Keratinocyte (primary cell): Measurements from ENCODE around the gene SPECC1. TPM values are rescaled to one million over a fixed set of nuclear protein-coding genes. Genes with fewer than 3 reads are reported as not detected.

Source experiments
- DNase-seq: peaks from one replicate; pipeline ENCODE4 v3.0.0-alpha.2; 2011; ENCODE audit warnings: low read depth, missing footprints, low spot score
- FAIRE-seq: peaks from 2 replicates; lab custom pipeline; 2011; peaks lifted over from hg19 to GRCh38; lab: Jason Lieb, UNC
- H2AFZ ChIP-seq: 2 replicates; pipeline ENCODE4 v1.6.0; 2012; ENCODE audit warnings: low read length, control low read depth, inconsistent platforms; ENCODE audit not compliant: control insufficient read depth
- H3K27ac ChIP-seq: 2 replicates; pipeline ENCODE4 v1.5.1; 2011; ENCODE audit warnings: low read length; ENCODE audit not compliant: control insufficient read depth, insufficient read depth
- H3K27me3 ChIP-seq: 3 replicates; pipeline ENCODE4 v1.6.0; 2011; ENCODE audit warnings: low read length; ENCODE audit not compliant: control insufficient read depth, insufficient read depth; ENCODE audit errors: extremely low read depth
- H3K36me3 ChIP-seq, 2 experiments: 2 replicates in 1 of 2; 3 replicates in 1 of 2; pipeline ENCODE4 v1.5.1; 2011; ENCODE audit warnings: low read length in 2 of 2, mild to moderate bottlenecking in 1 of 2; ENCODE audit not compliant: control insufficient read depth in 2 of 2, insufficient read depth in 2 of 2; ENCODE audit errors: extremely low read depth in 1 of 2
- H3K4me1 ChIP-seq: 3 replicates; pipeline ENCODE4 v1.5.1; 2011; ENCODE audit warnings: low read length; ENCODE audit not compliant: control insufficient read depth, insufficient read depth; ENCODE audit errors: extremely low read depth
- H3K4me2 ChIP-seq: 3 replicates; pipeline ENCODE4 v1.6.0; 2011; ENCODE audit warnings: low read depth, low read length; ENCODE audit not compliant: control insufficient read depth, insufficient read depth; ENCODE audit errors: extremely low read depth
- H3K4me3 ChIP-seq, 3 experiments: fragments of 200-600 bp in 1 of 3; sonication (generic) in 1 of 3; 2 replicates in 2 of 3; 3 replicates in 1 of 3; pipeline ENCODE4 v1.5.1; 2011 to 2016; ENCODE audit warnings: low read length in 3 of 3, mild to moderate bottlenecking in 3 of 3, control low read depth in 2 of 3, inconsistent platforms in 1 of 3, low read depth in 1 of 3, mixed read lengths in 1 of 3, mixed run types in 1 of 3, moderate library complexity in 1 of 3; ENCODE audit not compliant: control insufficient read depth in 2 of 3, insufficient read depth in 2 of 3; ENCODE audit errors: extremely low read depth in 1 of 3
- H3K79me2 ChIP-seq: 2 replicates; pipeline ENCODE4 v1.6.0; 2012; ENCODE audit warnings: low read length; ENCODE audit not compliant: control insufficient read depth, insufficient read depth
- H3K9ac ChIP-seq: 3 replicates; pipeline ENCODE4 v1.6.0; 2011; ENCODE audit warnings: low read length; ENCODE audit not compliant: control insufficient read depth, insufficient read depth; ENCODE audit errors: extremely low read depth
- H3K9me1 ChIP-seq: 3 replicates; pipeline ENCODE4 v1.6.0; 2011; ENCODE audit warnings: low read length; ENCODE audit not compliant: control insufficient read depth, insufficient read depth; ENCODE audit errors: extremely low read depth
- H3K9me3 ChIP-seq: 2 replicates; pipeline ENCODE4 v1.5.1; 2012; ENCODE audit warnings: low read depth, low read length; ENCODE audit not compliant: control insufficient read depth
- H4K20me1 ChIP-seq: 3 replicates; pipeline ENCODE4 v1.6.0; 2011; ENCODE audit warnings: low read length; ENCODE audit not compliant: control insufficient read depth, insufficient read depth; ENCODE audit errors: extremely low read depth
- EZH2 ChIP-seq: IDR thresholded peaks from one replicate; pipeline ENCODE4 v1.6.1; 2012; ENCODE audit warnings: inconsistent platforms, mild to moderate bottlenecking, low read length, moderate library complexity
- dilution Hi-C: fragments of 300-500 bp; cut with MboI; formaldehyde crosslinking; loops from one replicate; pipeline ENCODE4 v1.7.0; 2020; ENCODE audit warnings: low sequenced_read_pairs; ENCODE audit not compliant: extremely low pct_ligation_motif_present
- polyA plus RNA-seq, 5 experiments: library from polyadenylated mRNA; depleted of rRNA in 3 of 5; stranded (reverse) in 3 of 5; stranded (forward) in 1 of 5; unstranded in 1 of 5; fragments of >200 nt; gene quantifications; 1 replicate in 1 of 5; 2 replicates in 3 of 5; 3 replicates in 1 of 5; pipeline versions ENCODE4 v1.2.1 to v1.2.3, GENCODE V29; 2011 to 2012; ENCODE audit warnings: missing spikeins in 2 of 5, low read depth in 1 of 5, low replicate concordance in 1 of 5
- TF ChIP-seq, protein P1 (sequence below), 3 experiments: IDR thresholded peaks in 1 of 3; conservative IDR thresholded peaks in 1 of 3; optimal IDR thresholded peaks in 1 of 3; 2 replicates in 2 of 3; 3 replicates in 1 of 3; pipeline versions ENCODE3 to v1.5.1; 2011; ENCODE audit warnings: low read length in 3 of 3, mild to moderate bottlenecking in 3 of 3, moderate library complexity in 2 of 3, control low read depth in 1 of 3, inconsistent platforms in 1 of 3; ENCODE audit not compliant: insufficient read depth in 2 of 3; ENCODE audit errors: extremely low read depth in 1 of 3

The SPECC1 gene
- polyA plus RNA-seq, 1 donor (not counting 4 experiments of a cell fraction or from before 2014, with no cell fraction given), result 20.9 TPM

- Histone ChIP-seq H3K9me3 (no peaks in the 10 kb centered on the region), H4K20me1 (no peaks in the 10 kb centered on the region), H3K9me1 (no peaks in the 10 kb centered on the region), H2AFZ (no peak overlapping the region), H3K4me2 (no peak overlapping the region), H3K9ac (no peak overlapping the region), H3K4me3 (no peak overlapping the region), H3K27ac (no peak overlapping the region), H3K79me2 (no peaks in the 10 kb centered on the region), H3K36me3 (peaks cover 4 to 5% of the 10 kb centered on the region in 2 experiments), H3K4me1 (peaks cover 6% of the 10 kb centered on the region), H3K27me3 (no peaks in the 10 kb centered on the region)
- FAIRE-seq (no peak), DNase-seq (no peak)
- no peak for TF ChIP-seq EZH2
- TF ChIP-seq, protein P1, sequence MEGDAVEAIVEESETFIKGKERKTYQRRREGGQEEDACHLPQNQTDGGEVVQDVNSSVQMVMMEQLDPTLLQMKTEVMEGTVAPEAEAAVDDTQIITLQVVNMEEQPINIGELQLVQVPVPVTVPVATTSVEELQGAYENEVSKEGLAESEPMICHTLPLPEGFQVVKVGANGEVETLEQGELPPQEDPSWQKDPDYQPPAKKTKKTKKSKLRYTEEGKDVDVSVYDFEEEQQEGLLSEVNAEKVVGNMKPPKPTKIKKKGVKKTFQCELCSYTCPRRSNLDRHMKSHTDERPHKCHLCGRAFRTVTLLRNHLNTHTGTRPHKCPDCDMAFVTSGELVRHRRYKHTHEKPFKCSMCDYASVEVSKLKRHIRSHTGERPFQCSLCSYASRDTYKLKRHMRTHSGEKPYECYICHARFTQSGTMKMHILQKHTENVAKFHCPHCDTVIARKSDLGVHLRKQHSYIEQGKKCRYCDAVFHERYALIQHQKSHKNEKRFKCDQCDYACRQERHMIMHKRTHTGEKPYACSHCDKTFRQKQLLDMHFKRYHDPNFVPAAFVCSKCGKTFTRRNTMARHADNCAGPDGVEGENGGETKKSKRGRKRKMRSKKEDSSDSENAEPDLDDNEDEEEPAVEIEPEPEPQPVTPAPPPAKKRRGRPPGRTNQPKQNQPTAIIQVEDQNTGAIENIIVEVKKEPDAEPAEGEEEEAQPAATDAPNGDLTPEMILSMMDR (optimal IDR thresholded peaks at IDR 0.05 in 1 of 3, IDR thresholded peaks at IDR 0.05 in 1 of 3, conservative IDR thresholded peaks at IDR 0.05 in 1 of 3; ENCODE audit: extremely low read depth in 1 of 3, insufficient read depth in 2 of 3, low read length in 3 of 3), result no peak
- dilution Hi-C loops, result no loop called here
Measured at GRCh38 chr17:20270369-20270768, 261.2 kb downstream of the SPECC1 start.

- no peak overlapping the region for H3K4me2 ChIP-seq
- peaks cover 4 to 5% of the 10 kb centered on the region in 2 experiments for H3K36me3 ChIP-seq
- DNase-seq (no peak), FAIRE-seq (no peak)
- H3K4me3 ChIP-seq, result no peak overlapping the region
- no peaks in the 10 kb centered on the region for H3K9me3 ChIP-seq
- dilution Hi-C loops, result no loop called here
- H2AFZ ChIP-seq, result no peak overlapping the region
- H3K9me1 ChIP-seq, result no peaks in the 10 kb centered on the region
- no peak overlapping the region for H3K27ac ChIP-seq
- no peaks in the 10 kb centered on the region for H3K79me2 ChIP-seq
- no peak for TF ChIP-seq EZH2
- TF ChIP-seq, protein P1 (optimal IDR thresholded peaks at IDR 0.05 in 1 of 3, IDR thresholded peaks at IDR 0.05 in 1 of 3, conservative IDR thresholded peaks at IDR 0.05 in 1 of 3; ENCODE audit: extremely low read depth in 1 of 3, insufficient read depth in 2 of 3, low read length in 3 of 3), result no peak
- peaks cover 6% of the 10 kb centered on the region for H3K4me1 ChIP-seq
- H4K20me1 ChIP-seq, result no peaks in the 10 kb centered on the region
- no peaks in the 10 kb centered on the region for H3K27me3 ChIP-seq
- H3K9ac ChIP-seq, result no peak overlapping the region
Measured at GRCh38 chr17:20271011-20271610, 262.0 kb downstream of the SPECC1 start.
